Tibial artery (tissue), 4 donors: Measurements from ENCODE around the gene PLPP3.
A peak's percentile ranks its signal among the peaks of the same experiment; 100 is the strongest.

Experiments
- DNase-seq, 2 donors: peaks; one replicate each; pipeline ENCODE4 v3.0.0-alpha.2; 2019
- H3K27ac ChIP-seq, 2 donors: fragments of 200-600 bp; sonication (generic) in 1 of 2; 1 replicate in 1 of 2; 2 replicates in 1 of 2; pipeline ENCODE4 v1.5.1; 2018 to 2019; ENCODE audit warnings: mild to moderate bottlenecking in 1 of 2
- H3K27me3 ChIP-seq, 2 donors: fragments of 200-600 bp; sonication (generic) in 1 of 2; one replicate each; pipeline versions ENCODE4 v1.5.1 to v1.6.0; 2016 to 2019
- H3K36me3 ChIP-seq, 3 donors: fragments of 200-600 bp; sonication (generic) in 2 of 3; one replicate each; pipeline ENCODE4 v1.5.1; 2016 to 2019; ENCODE audit warnings: mild to moderate bottlenecking in 2 of 3
- H3K4me1 ChIP-seq, 4 donors: fragments of 200-600 bp; sonication (generic) in 2 of 4; 1 replicate in 3 of 4; 2 replicates in 1 of 4; pipeline ENCODE4 v1.5.1; 2016 to 2019
- H3K4me3 ChIP-seq, 2 donors: fragments of 200-600 bp; sonication (generic) in 1 of 2; 1 replicate in 1 of 2; 2 replicates in 1 of 2; pipeline ENCODE4 v1.5.1; 2018 to 2019; ENCODE audit warnings: mild to moderate bottlenecking in 2 of 2
- H3K9me3 ChIP-seq, 3 donors: fragments of 200-600 bp; sonication (generic) in 1 of 3; one replicate each; pipeline ENCODE4 v1.5.1; 2016 to 2019
- CTCF ChIP-seq, 2 experiments: fragments of 200-600 bp in 1 of 2; fragments of 450-650 bp in 1 of 2; IDR thresholded peaks; one replicate each; pipeline ENCODE4 v1.5.1; 2017 to 2019; ENCODE audit warnings: antibody characterized with exemption in 2 of 2, mild to moderate bottlenecking in 1 of 2, moderate library complexity in 1 of 2
- intact Hi-C: fragments of 100-400 bp; cut with DNase I; formaldehyde crosslinking; loops from one replicate; pipeline ENCODE4 v1.15.0; 2023; ENCODE audit warnings: low total_unique reads

Gene PLPP3

GRCh38 chr1:56446531-56447098, 132.7 kb downstream of the PLPP3 start:
- no peaks in the 10 kb centered on the region for H3K9me3 ChIP-seq
- no peaks in the 10 kb centered on the region for H3K36me3 ChIP-seq
- H3K27me3 ChIP-seq = no peaks in the 10 kb centered on the region
- peak overlapping the region; percentile 66 for H3K27ac ChIP-seq
- no peak for TF ChIP-seq CTCF (IDR thresholded peaks at IDR 0.05)
- DNase-seq = peak; percentile 87 to 93
- peaks cover 4 to 42% (median 26%) of the 10 kb centered on the region in 4 donors for H3K4me1 ChIP-seq
- H3K4me3 ChIP-seq = no peak overlapping the region
- intact Hi-C loops = loop anchor here (10.0 kb wide), 1 partner anchor 128 kb away; the partner anchor contains the start of gene PLPP3

GRCh38 chr1:56444960-56445646, 134.3 kb downstream of the PLPP3 start:
- no peak overlapping the region for H3K27ac ChIP-seq
- no peaks in the 10 kb centered on the region for H3K27me3 ChIP-seq
- H3K9me3 ChIP-seq = no peaks in the 10 kb centered on the region
- no peak for TF ChIP-seq CTCF (IDR thresholded peaks at IDR 0.05)
- intact Hi-C loops = loop anchor here (10.0 kb wide), 1 partner anchor 130 kb away; the partner anchor contains the start of gene PLPP3
- peaks cover 4 to 42% (median 24%) of the 10 kb centered on the region in 4 donors for H3K4me1 ChIP-seq
- DNase-seq = no peak
- H3K4me3 ChIP-seq = no peak overlapping the region
- H3K36me3 ChIP-seq = no peaks in the 10 kb centered on the region
